GM12891 (cell line): ENCODE measurements around the gene PLEKHH1.

Experiments used
- POLR2A ChIP-seq: IDR thresholded peaks from 2 replicates; pipeline ENCODE4 v1.6.1; 2011; ENCODE audit warnings: low read depth, low read length, control low read depth
- POLR2AphosphoS5 ChIP-seq: IDR thresholded peaks from 2 replicates; pipeline ENCODE4 v1.6.1; 2011; ENCODE audit warnings: low read depth, low read length, control low read depth
- POU2F2 ChIP-seq: IDR thresholded peaks from 2 replicates; pipeline ENCODE4 v1.6.1; 2011; ENCODE audit warnings: low read depth, mild to moderate bottlenecking, control low read depth, low read length, moderate library complexity
- TAF1 ChIP-seq: IDR thresholded peaks from 2 replicates; pipeline ENCODE4 v1.6.1; 2011; ENCODE audit warnings: low read depth, low read length, control low read depth

- no peak for TF ChIP-seq POLR2AphosphoS5
- no peak for TF ChIP-seq POLR2A
- no peak for TF ChIP-seq TAF1
- no peak for TF ChIP-seq POU2F2
Measured at GRCh38 chr14:67549734-67550133, 16.6 kb downstream of the PLEKHH1 start.
